ENCODE measurements around the gene SNORC. TPM values are rescaled to one million over a fixed set of nuclear protein-coding genes. Genes with fewer than 3 reads are reported as not detected.

SNORC gene
- total RNA-seq, 1 donor from 2014 or later: not detected

GRCh38 chr2:232896111-232896510 lies 26.0 kb downstream of the SNORC start:
- no peak overlapping the region for H3K4me3 ChIP-seq
- H3K27ac ChIP-seq: no peak overlapping the region
- intact Hi-C loops (cut with DNase I): no loop called here
- H3K4me1 ChIP-seq: no peaks in the 10 kb centered on the region
- TF ChIP-seq, protein P1, sequence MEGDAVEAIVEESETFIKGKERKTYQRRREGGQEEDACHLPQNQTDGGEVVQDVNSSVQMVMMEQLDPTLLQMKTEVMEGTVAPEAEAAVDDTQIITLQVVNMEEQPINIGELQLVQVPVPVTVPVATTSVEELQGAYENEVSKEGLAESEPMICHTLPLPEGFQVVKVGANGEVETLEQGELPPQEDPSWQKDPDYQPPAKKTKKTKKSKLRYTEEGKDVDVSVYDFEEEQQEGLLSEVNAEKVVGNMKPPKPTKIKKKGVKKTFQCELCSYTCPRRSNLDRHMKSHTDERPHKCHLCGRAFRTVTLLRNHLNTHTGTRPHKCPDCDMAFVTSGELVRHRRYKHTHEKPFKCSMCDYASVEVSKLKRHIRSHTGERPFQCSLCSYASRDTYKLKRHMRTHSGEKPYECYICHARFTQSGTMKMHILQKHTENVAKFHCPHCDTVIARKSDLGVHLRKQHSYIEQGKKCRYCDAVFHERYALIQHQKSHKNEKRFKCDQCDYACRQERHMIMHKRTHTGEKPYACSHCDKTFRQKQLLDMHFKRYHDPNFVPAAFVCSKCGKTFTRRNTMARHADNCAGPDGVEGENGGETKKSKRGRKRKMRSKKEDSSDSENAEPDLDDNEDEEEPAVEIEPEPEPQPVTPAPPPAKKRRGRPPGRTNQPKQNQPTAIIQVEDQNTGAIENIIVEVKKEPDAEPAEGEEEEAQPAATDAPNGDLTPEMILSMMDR (IDR thresholded peaks at IDR 0.05): no peak
- no peaks in the 10 kb centered on the region for H3K27me3 ChIP-seq
- DNase-seq (ENCODE audit: low spot score in 2 of 2): no peak
- no peaks in the 10 kb centered on the region for H3K9me3 ChIP-seq
- no peaks in the 10 kb centered on the region for H3K36me3 ChIP-seq

DNA sequence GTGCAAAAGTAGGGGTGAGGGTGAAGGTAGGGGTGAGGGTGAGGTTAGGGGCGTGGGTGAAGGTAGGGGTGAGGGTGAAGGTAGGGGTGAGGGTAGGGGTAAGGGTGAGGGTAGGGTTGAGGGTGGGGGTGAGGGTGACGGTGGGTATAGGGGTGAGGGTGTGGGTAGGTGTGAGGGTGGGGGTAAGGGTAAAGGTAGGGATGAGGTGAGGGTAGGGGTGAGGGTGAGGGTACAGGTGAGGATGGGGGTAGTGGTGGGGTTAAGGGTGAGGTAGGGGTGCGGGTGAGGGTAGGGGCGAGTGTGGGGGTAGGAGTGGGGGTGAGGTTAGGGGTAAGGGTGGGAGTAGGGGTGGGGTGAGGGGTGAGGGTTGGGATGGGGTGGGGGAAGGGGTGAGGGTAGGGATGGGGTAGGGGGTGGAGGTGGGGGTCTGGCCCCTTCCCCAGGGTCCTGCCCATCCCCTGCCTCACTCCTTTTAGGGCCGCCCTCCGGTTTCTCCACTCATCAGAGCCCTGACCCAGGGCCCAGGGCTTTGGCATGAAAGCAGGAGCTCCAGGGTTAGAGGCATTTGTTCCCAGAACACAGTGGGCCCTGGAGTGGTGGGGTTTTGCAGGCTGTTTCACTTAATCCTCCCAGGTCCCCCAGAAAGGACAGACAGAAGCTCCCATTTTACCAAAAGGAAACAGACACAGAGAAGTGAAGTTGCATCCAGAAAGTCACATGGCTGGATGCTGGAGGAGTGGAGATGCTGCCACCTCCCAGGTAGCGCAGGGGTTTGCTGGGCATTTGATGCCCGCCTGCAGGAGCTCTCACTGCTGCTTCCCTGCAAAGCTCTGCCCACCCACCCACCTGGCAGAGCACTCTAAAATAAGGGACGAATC lies 26.9 kb downstream of the SNORC start:
- Histone ChIP-seq H3K27me3 (no peaks in the 10 kb centered on the region), H3K4me1 (no peaks in the 10 kb centered on the region), H3K36me3 (no peaks in the 10 kb centered on the region), H3K9me3 (no peaks in the 10 kb centered on the region), H3K27ac (no peak overlapping the region), H3K4me3 (no peak overlapping the region)
- TF ChIP-seq, protein P1 (IDR thresholded peaks at IDR 0.05): no peak
- intact Hi-C loops (cut with DNase I): no loop called here
- DNase-seq (ENCODE audit: low spot score in 2 of 2): no peak

DNA sequence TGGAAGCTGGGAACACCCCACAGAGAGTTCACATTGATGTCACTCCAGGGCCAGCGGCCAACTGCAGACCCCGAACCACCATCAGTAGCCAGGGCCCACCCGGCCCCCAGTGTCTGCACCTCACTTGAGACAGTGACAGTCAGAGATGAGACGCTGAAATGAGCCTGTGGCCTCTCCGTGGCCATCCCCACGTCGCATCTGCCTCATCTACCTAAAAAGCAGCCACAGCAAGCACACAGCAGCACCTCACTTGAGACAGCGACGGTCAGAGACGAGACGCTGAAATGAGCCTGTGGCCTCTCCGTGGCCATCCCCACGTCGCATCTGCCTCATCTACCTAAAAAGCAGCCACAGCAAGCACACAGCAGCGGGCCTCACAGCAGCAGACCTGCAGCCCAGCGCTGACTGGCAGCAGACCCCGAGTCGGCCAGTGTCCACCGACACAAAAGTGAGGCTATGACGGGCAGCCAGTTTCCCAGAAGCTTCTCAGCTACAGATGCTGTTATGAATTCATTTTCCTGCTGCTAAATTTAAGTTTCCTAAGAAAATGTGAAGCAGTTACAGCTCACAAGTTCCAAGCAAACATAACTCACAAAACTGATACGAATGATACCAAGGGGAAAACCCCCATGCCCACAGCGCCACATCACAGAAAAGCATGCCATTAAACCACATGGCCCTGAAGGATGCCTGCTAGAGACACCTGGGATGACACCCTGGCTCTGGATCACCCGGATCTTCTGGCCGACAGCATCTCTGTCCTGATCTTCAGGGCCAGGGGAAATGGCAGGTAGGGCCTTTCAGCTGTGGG lies 27.7 kb downstream of the SNORC start:
- Histone ChIP-seq H3K4me3 (no peak overlapping the region), H3K9me3 (no peaks in the 10 kb centered on the region), H3K27me3 (no peaks in the 10 kb centered on the region), H3K4me1 (no peaks in the 10 kb centered on the region), H3K36me3 (no peaks in the 10 kb centered on the region), H3K27ac (no peak overlapping the region)
- intact Hi-C loops (cut with DNase I): no loop called here
- TF ChIP-seq, protein P1 (IDR thresholded peaks at IDR 0.05): no peak
- peak in 1 of 2 donors; percentile 60 for DNase-seq (ENCODE audit: low spot score in 2 of 2)

GRCh38 chr2:232898592-232899543 lies 28.8 kb downstream of the SNORC start:
- no peak for DNase-seq (ENCODE audit: low spot score in 2 of 2)
- no peaks in the 10 kb centered on the region for H3K9me3 ChIP-seq
- TF ChIP-seq, protein P1 (IDR thresholded peaks at IDR 0.05): no peak
- H3K27ac ChIP-seq: no peak overlapping the region
- intact Hi-C loops (cut with DNase I): no loop called here
- H3K4me3 ChIP-seq: no peak overlapping the region
- H3K27me3 ChIP-seq: no peaks in the 10 kb centered on the region
- H3K4me1 ChIP-seq: no peaks in the 10 kb centered on the region
- no peaks in the 10 kb centered on the region for H3K36me3 ChIP-seq

All from ascending aorta (tissue), 2 donors.